ENCODE measurements around the gene REEP1. TPM values are rescaled to one million over a fixed set of nuclear protein-coding genes. Genes with fewer than 3 reads are reported as not detected.

Gene REEP1
- total and polyA plus RNA-seq, 2 of the 8 experiments (the other 6 are each of a cell fraction or from before 2014, with no cell fraction given), result 0.74 to 1.5 TPM

GRCh38 chr2:86358957-86359356, 21.5 kb upstream of the REEP1 start (continued):
- TF ChIP-seq CHD7 (IDR thresholded peaks at IDR 0.05; ENCODE audit: insufficient replicate concordance, low read length), result no peak
- TF ChIP-seq SP1 (IDR thresholded peaks at IDR 0.05; ENCODE audit: low read depth, low read length), result no peak
- no peak for TF ChIP-seq YY1 (IDR thresholded peaks at IDR 0.05; ENCODE audit: low read depth, low read length)
- no peak for TF ChIP-seq KDM4A (IDR thresholded peaks at IDR 0.05; ENCODE audit: low read depth, low read length, severe bottlenecking)
- no peak for TF ChIP-seq CREB1 (IDR thresholded peaks at IDR 0.05)
- TF ChIP-seq BRCA1 (IDR thresholded peaks at IDR 0.05; ENCODE audit: low read depth, low read length), result no peak
- no peak for TF ChIP-seq FOSL1 (IDR thresholded peaks at IDR 0.05; ENCODE audit: insufficient read depth, low read depth, low read length)
- TF ChIP-seq RNF2 (IDR thresholded peaks at IDR 0.05; ENCODE audit: borderline replicate concordance, low read depth, low read length, missing control alignments, poor library complexity, severe bottlenecking), result no peak
- no peak for TF ChIP-seq KDM5A (IDR thresholded peaks at IDR 0.05; ENCODE audit: low read length)
- TF ChIP-seq ZNF274 (IDR thresholded peaks at IDR 0.05; ENCODE audit: borderline replicate concordance, extremely low read depth, low read length), result no peak
- no peak for TF ChIP-seq RXRA (IDR thresholded peaks at IDR 0.05; ENCODE audit: insufficient read depth, low read depth, low read length)
- TF ChIP-seq SUZ12 (IDR thresholded peaks at IDR 0.05; ENCODE audit: low read length), result no peak

Data from H1 (cell line).